Nucleus accumbens (tissue), 56 donors: ENCODE results near the gene PEX11A.
A peak's percentile ranks its signal among the peaks of the same experiment; 100 is the strongest.

Experiments used
- DNase-seq, 56 donors: peaks; one replicate each; lab custom pipeline; 2025; lab: John Stamatoyannopoulos, UW

The PEX11A gene

GRCh38 chr15:89677381-89677780 is 13.2 kb downstream of the PEX11A start:
- no peak for DNase-seq

- DNase-seq: no peak
Observed at GRCh38 chr15:89675606-89676005, 14.9 kb downstream of the PEX11A start.

- no peak for DNase-seq
Observed at GRCh38 chr15:89674526-89674925, 16.0 kb downstream of the PEX11A start.

GRCh38 chr15:89673165-89673512 is 17.4 kb downstream of the PEX11A start:
- DNase-seq: peak in 3 of 56 donors; percentile 13 to 20 (median 15)

- DNase-seq: peak in 8 of 56 donors; percentile 14 to 39 (median 28)
Observed at GRCh38 chr15:89672221-89673164, 18.1 kb downstream of the PEX11A start.

GRCh38 chr15:89671687-89672086 is 18.9 kb downstream of the PEX11A start:
- no peak for DNase-seq

- no peak for DNase-seq
Observed at GRCh38 chr15:89670971-89671560, 19.5 kb downstream of the PEX11A start.

GRCh38 chr15:89669941-89670340 is 20.6 kb downstream of the PEX11A start:
- no peak for DNase-seq

GRCh38 chr15:89669309-89669865 is 21.2 kb downstream of the PEX11A start:
- no peak for DNase-seq

- DNase-seq: no peak
Observed at GRCh38 chr15:89668171-89668570, 22.4 kb downstream of the PEX11A start.

GRCh38 chr15:89667706-89667960 is 22.9 kb downstream of the PEX11A start:
- no peak for DNase-seq

- no peak for DNase-seq
Observed at GRCh38 chr15:89666858-89667705, 23.5 kb downstream of the PEX11A start.

GRCh38 chr15:89666184-89666857 is 24.2 kb downstream of the PEX11A start:
- DNase-seq: no peak

GRCh38 chr15:89665449-89666181 is 24.9 kb downstream of the PEX11A start:
- DNase-seq: peak in 11 of 56 donors; percentile 8 to 42 (median 20)

GRCh38 chr15:89664441-89665350 is 25.9 kb downstream of the PEX11A start:
- no peak for DNase-seq

GRCh38 chr15:89662893-89663626 is 27.5 kb downstream of the PEX11A start:
- DNase-seq: no peak

- DNase-seq: no peak
Observed at GRCh38 chr15:89660556-89660955, 30.0 kb downstream of the PEX11A start.

GRCh38 chr15:89659295-89659694 is 31.3 kb downstream of the PEX11A start:
- no peak for DNase-seq
